ENCODE results near the gene PALLD.

The PALLD gene

DNA sequence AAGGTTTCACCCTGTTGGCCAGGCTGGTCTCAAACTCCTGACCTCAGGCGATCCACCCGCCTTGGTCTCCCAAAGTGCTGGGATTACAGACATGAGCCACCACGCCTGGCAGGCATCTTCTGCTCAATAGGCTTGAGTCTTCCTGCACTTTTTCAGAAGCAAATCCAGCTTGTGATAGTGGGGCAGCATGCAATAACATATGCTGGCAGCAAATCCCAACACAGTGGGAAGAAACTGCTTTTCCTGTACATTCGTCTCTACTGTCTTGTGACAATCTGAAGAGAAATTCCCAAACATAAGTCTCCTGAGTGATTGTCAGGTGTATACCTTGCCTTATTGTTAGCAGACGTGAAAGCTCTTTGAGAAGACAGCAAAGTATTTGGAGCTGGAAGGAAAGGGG, 145.7 kb downstream of the PALLD start:
- Mint-ChIP-seq H3K9me3 (no peaks in the 10 kb centered on the region), H3K4me1 (no peaks in the 10 kb centered on the region), H3K27me3 (peaks cover 16% of the 10 kb centered on the region), H3K4me3 (no peak overlapping the region), H3K27ac (no peak overlapping the region)
- no peak for DNase-seq
- ATAC-seq: no peak

DNA sequence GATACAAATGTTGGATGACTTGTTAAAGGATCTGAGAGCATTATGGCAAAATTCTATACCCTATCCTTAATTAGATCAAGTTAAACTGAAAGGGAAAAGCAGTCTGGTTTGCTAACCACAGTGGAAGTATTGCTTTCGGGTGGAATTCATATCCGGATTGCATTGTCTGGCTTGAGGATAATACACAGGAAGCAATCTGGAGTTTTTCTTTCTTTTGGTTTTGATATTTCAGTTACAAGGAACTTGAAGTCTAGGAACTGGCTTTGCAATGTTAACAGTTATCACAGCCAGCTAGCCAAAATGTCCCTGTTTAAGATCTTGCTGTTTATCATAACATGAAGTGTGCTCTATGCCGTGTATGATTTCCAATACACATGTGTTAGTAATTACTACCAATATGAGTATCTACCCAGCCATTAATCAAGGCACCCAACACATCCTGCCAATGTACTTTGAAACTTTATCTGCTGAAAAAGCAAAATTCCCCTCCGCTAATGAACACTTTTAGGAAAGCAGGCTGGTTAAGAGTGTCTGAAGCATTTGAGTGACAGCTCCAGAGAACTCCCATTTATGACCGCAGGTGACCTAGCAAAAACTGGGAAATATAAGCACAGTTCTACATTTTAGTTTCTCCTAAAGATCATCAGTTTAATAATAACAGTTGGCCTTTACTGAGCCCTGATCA, 146.4 kb downstream of the PALLD start:
- H3K4me3 Mint-ChIP-seq: no peak overlapping the region

DNA sequence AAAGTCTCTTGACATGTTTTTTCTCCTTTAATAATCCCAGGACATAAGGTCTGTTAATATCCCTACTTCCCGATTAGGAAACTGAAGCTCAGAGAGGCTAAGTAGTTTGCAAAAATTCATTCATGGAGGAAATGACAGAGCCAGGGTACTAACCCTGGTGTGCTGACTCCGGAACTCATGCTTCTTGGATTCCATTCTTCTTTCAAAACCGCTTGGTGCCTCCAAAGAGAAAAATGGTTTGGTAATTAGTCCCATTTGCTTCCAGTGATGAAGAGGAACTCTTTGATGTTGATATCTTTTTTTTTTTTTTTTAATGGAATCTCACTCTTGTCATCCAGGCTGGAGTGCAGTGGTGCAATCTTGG, 146.9 kb downstream of the PALLD start:
- Mint-ChIP-seq H3K4me3 (no peak overlapping the region), H3K27me3 (peaks cover 16% of the 10 kb centered on the region), H3K27ac (no peak overlapping the region), H3K9me3 (no peaks in the 10 kb centered on the region), H3K4me1 (no peaks in the 10 kb centered on the region)
- ATAC-seq: no peak
- no peak for DNase-seq

More for the DNA sequence above, 146.4 kb downstream of the PALLD start:
- H3K27me3 Mint-ChIP-seq: peaks cover 16% of the 10 kb centered on the region
- H3K4me1 Mint-ChIP-seq: no peaks in the 10 kb centered on the region
- H3K27ac Mint-ChIP-seq: no peak overlapping the region
- no peak for ATAC-seq
- no peaks in the 10 kb centered on the region for H3K9me3 Mint-ChIP-seq
- no peak for DNase-seq

DNA sequence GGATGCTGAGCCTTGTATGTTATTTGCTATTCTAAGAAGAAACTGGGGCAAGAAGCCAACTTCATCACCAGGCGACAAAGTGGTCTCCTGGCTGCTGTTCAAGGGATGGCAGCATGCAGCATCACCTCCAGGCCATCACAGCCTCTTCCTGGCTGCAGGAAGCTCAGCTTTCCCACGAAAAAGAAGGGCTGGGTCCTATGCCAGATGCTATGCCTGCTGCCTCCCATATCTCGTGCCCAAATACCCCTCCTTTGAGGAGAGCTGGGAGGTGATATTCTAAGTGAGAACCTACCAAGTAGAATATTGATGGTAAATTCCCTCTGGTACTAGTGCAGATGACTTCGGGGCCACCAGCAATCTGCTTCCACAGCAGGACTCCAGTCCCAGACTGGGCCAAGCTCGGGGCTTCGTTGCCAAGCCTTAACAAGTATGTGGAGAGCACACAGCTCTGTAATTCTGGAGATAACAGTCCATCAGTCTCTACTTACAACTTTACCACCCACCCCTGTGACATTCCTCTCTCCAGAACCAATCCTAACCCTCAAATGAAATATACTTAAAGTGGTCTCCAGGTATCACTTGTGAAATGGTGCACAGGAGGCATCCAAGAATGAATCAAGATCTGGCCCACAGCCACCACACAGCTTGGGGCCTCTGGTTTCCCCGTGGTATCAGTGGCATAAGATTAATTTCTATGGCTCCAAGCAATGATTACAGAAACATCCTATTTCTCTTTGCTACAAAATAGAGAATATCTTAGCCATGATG, 149.3 kb downstream of the PALLD start:
- Mint-ChIP-seq H3K4me3 (no peak overlapping the region), H3K27me3 (peaks cover 25% of the 10 kb centered on the region), H3K27ac (no peak overlapping the region), H3K4me1 (no peaks in the 10 kb centered on the region), H3K9me3 (no peaks in the 10 kb centered on the region)
- ATAC-seq (no peak), DNase-seq (no peak)

DNA sequence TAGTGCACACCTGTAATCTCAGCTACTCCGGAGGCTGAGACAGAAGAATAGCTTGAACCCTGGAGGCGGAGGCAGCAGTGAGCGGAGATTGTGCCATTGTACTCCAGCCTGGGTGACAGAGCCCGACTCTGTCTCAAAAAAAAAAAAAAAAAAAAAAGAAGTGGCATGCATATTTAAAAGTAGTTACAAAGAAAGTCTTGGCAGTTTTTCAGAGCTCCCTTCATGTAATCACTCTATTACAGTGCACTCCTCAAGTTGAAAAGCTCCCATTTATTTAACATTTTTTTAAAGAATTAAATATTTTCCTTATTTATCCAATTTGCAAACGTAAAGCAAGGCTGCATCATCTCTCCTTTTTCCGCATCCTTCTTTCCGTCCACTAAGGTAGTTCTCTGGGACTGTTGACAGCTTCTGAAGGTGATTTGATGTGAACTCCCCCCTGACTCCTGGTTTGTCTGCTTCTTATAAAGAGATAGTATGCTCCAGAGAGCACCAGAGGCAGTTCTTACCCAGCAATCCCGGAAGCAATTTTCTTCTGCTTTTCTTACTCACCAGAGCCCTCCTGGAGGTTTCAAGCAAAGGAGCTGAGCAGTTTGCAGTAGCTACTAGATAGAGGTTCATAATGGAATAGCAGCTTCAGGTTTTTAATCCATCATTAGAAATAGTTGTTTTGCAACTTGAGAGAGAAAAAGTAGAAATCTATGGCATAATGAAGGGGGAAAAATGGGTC, 151.0 kb downstream of the PALLD start:
- no peak overlapping the region for H3K4me3 Mint-ChIP-seq
- H3K4me1 Mint-ChIP-seq: no peaks in the 10 kb centered on the region
- no peak overlapping the region for H3K27ac Mint-ChIP-seq
- no peaks in the 10 kb centered on the region for H3K9me3 Mint-ChIP-seq
- DNase-seq: no peak
- peaks cover 35% of the 10 kb centered on the region for H3K27me3 Mint-ChIP-seq
- ATAC-seq: no peak

DNA sequence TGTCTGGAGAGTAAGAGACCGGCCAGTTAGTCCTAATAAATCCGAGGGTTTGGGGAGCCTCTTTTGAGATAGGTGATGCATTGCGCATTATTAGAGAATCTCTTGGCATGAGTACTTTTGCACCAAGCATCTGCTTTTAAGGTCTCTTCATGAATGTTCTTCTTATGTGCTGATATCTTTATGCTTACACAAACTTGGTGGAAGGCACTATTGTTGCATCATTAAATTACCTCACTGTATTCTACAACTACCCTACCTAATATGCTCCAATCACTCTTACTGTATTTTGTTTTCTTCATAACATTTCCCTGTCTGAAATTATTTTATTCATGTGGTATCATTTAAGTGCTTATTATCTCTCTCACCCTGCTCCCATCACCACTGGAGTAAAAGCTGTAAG, 151.6 kb downstream of the PALLD start:
- no peak overlapping the region for H3K27ac Mint-ChIP-seq
- H3K4me1 Mint-ChIP-seq: no peaks in the 10 kb centered on the region
- peaks cover 37% of the 10 kb centered on the region for H3K27me3 Mint-ChIP-seq
- DNase-seq (no peak), ATAC-seq (no peak)
- H3K9me3 Mint-ChIP-seq: no peaks in the 10 kb centered on the region
- H3K4me3 Mint-ChIP-seq: no peak overlapping the region

DNA sequence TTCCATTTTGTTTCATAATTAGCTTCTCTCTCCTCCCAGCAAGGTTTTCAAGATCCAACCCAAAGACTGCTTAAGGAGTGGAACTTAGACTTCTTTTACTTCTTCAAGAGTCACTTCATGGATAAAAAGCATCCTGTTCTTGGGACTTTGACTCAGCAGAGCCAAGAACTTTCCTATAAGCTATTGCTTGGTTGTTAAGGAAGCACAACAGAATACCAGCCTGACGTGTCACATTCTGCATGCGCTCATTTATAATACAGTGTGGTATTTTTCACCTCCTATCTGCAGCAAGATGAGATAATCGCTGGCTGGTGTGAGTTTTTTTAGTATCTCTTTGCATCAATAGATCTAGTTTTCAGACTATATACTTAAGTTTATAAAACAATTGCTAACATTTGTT, 152.1 kb downstream of the PALLD start:
- H3K4me1 Mint-ChIP-seq: no peaks in the 10 kb centered on the region
- H3K4me3 Mint-ChIP-seq: no peak overlapping the region
- no peak overlapping the region for H3K27ac Mint-ChIP-seq
- peaks cover 41% of the 10 kb centered on the region for H3K27me3 Mint-ChIP-seq
- DNase-seq: no peak
- H3K9me3 Mint-ChIP-seq: no peaks in the 10 kb centered on the region
- ATAC-seq: no peak

DNA sequence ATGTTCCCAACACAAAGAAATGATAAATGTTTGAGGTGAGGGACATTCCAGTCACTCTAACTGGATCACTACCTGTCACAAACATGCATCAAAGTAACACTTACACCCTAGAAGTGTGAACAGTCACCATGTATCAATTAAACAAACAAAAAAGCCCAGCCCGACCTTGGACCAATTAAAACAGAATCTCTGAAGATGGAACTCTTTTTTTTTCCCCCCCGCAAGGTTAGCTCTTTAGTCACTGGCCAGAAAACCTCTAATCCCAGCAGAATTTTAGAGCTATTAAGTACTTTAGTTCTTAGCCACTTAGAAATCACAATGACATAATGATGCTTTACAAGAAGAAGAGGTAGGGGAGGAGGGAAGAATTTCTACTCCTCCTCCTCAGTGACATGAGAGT, 154.5 kb downstream of the PALLD start:
- Mint-ChIP-seq H3K27me3 (peaks cover 30% of the 10 kb centered on the region), H3K4me3 (no peak overlapping the region), H3K4me1 (peaks cover 9% of the 10 kb centered on the region), H3K27ac (no peak overlapping the region), H3K9me3 (no peaks in the 10 kb centered on the region)
- ATAC-seq: no peak
- DNase-seq: no peak

DNA sequence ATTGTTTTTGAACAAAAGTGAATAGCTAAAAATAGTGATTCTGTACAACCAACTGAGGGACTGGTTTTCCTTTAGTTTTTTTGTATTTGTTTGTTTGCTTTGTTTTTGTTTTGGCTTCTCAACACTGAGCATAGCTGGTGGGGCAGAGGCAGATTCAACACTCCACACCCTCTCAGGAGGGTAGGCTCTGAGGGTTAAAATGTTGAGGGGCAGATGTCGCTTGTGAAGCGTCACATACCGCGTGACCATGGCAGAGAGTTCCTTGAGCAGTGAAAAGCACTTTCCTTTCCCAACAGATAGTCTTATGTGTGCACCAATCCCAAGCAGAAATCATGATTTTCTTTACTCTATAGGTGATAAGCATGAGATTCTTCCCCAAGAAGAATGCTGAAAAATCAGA, 155.0 kb downstream of the PALLD start:
- peaks cover 9% of the 10 kb centered on the region for H3K4me1 Mint-ChIP-seq
- no peak overlapping the region for H3K4me3 Mint-ChIP-seq
- H3K27me3 Mint-ChIP-seq: peaks cover 26% of the 10 kb centered on the region
- H3K9me3 Mint-ChIP-seq: no peaks in the 10 kb centered on the region
- ATAC-seq: no peak
- no peak for DNase-seq
- H3K27ac Mint-ChIP-seq: no peak overlapping the region

DNA sequence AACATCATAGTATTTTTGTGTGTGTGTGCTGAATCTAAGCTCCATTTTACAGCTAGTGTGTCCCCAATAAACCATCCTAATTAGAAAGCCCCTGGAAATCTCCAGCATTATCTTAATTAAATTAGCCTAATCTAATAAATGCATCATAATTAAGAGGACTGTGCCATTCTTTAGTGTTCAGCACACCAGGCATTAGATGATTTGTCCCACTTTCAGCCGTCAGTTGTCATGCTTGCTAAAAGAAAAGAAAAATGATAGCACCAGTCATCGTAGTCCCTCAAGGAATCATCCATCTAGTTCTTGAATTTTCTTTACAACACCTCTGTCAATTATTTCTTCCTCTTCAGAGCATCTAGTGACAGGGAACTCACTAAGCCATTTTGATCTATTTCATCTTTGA, 155.9 kb downstream of the PALLD start:
- Mint-ChIP-seq H3K9me3 (no peaks in the 10 kb centered on the region), H3K4me3 (no peak overlapping the region), H3K4me1 (peaks cover 9% of the 10 kb centered on the region), H3K27ac (no peak overlapping the region), H3K27me3 (peaks cover 26% of the 10 kb centered on the region)
- ATAC-seq (no peak), DNase-seq (no peak)

DNA sequence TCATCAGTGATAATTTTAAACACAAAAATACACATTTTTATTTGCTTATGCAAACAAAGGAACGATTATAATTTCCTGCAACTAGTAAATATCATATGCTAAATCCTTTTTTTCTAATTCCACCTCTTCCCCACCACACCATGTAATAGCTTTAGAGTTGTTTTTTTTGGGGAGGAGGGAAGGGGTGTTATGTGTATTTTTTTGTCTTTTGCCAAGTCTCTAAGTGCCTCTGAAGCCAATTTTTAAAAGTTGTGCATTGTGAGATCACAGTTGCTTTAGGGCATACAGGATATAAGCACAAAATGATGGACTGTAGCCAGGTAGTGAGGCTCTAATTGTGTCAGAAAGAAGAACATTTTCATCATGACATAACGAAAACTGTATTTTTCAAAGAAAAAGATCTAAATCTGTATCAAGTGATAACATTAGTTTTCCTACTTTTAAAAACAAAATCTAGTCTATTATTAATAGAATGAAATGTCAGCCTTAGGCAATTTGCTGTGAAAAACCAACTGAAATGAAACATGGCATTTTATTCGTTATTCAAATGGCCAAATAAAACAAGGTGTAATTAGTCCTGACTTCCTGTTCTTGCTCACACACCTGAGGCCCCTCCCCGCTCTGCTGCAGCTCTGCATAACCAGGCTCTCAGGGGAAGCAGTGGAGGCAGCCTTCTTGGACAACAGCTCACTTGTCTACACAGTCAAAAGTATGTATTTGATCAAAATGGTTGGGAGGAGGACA, 157.4 kb downstream of the PALLD start:
- no peak overlapping the region for H3K27ac Mint-ChIP-seq
- H3K4me3 Mint-ChIP-seq: no peak overlapping the region
- peaks cover 26% of the 10 kb centered on the region for H3K27me3 Mint-ChIP-seq
- H3K4me1 Mint-ChIP-seq: peaks cover 9% of the 10 kb centered on the region
- no peak for DNase-seq
- H3K9me3 Mint-ChIP-seq: no peaks in the 10 kb centered on the region
- no peak for ATAC-seq

DNA sequence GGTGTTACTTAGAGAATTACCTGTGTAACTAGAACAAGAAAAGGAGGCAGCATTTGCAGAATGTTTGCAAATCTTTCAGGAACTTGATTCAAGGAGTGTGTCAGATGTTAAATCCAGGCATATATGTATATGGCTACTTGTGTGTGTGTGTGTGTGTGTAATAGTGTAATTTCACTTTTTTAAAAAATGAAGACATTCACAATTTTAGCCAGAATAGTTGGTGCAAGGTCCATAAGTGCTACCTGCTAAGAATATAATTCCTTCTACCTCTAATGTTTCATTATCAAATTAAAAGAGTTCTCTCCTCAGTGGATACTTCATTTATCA, 158.0 kb downstream of the PALLD start:
- Mint-ChIP-seq H3K4me1 (peaks cover 9% of the 10 kb centered on the region), H3K27ac (no peak overlapping the region), H3K27me3 (peaks cover 26% of the 10 kb centered on the region), H3K4me3 (no peak overlapping the region), H3K9me3 (no peaks in the 10 kb centered on the region)
- ATAC-seq: no peak
- DNase-seq: no peak

DNA sequence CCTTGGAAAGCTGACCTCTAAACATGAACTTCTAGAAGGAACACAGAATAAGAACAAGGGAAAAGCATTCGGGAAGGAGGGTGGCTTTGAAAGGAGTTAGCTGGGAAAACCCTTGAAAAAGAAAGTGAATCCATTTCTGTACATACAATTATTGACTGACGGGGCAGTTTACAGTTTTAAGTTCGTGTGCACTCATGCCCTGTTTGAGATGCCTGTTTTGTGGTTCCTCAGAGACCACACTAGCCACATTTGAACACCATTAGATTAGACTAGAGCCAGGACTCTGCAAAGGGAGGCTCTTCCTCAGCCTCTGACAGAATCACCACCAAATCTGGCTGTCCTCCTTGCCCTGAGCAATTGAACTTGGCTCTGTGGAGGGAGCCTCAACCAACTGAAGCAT, 158.3 kb downstream of the PALLD start:
- no peak overlapping the region for H3K4me3 Mint-ChIP-seq
- peak overlapping the region in 1 of 2 donors; percentile 22 for H3K27ac Mint-ChIP-seq
- DNase-seq (no peak), ATAC-seq (no peak)
- peaks cover 26% of the 10 kb centered on the region for H3K27me3 Mint-ChIP-seq
- peaks cover 9% of the 10 kb centered on the region for H3K4me1 Mint-ChIP-seq
- no peaks in the 10 kb centered on the region for H3K9me3 Mint-ChIP-seq

DNA sequence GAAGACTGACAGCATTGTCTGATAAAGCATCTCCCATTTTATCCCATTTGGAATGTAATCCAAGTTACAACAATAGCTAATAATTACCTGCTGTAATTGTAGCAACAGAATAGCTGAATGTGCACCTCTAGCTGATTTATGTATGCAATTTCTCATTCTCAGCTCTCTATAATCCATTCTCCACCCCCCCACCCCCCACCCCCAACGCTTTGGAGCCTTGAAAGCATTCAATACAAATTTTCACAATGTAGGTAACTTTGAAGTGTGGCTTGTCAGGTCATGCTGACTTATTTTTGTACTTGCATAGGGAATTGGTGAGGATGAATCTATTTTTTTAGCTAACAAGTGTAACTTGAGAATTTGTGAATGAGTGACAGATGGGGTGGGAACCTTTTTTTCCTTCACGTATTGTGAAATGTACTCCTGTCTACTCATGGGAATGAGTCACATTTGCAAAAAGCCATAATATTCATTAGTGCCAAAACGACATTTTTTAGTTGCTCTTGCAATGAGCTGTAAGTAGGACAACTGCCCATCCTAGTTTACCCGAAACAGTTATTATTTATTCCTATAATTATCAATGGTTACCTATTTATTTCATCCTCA, 159.3 kb downstream of the PALLD start:
- H3K4me3 Mint-ChIP-seq: no peak overlapping the region
- no peak overlapping the region for H3K27ac Mint-ChIP-seq
- no peak for DNase-seq
- no peak for ATAC-seq
- peaks cover 9% of the 10 kb centered on the region for H3K4me1 Mint-ChIP-seq
- H3K9me3 Mint-ChIP-seq: no peaks in the 10 kb centered on the region
- peaks cover 17% of the 10 kb centered on the region for H3K27me3 Mint-ChIP-seq

DNA sequence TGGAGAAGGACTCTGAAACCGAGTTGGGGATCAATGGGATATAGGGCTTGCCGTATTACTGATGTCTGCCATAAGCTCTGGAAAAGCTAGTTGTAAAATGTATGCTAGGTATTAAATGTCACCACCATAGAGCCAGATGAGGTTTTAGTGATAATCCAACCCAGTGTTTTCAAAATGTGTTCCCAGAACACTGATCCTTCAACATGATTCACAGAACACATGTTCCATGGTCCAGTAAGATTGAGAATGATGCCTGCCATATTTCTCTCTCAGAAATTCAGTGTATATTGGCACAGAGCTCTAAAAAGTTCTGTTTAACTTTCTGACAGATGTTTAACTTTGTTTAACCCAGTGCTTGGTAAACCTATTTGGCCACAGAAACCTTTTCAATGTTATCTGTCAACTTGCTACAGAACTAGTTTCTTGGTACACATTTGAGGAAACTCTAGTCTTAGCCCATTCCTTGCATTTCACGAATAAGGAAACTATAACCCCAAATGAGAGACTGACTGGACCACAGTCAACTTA, 160.2 kb downstream of the PALLD start:
- Mint-ChIP-seq H3K9me3 (no peaks in the 10 kb centered on the region), H3K4me1 (peaks cover 9% of the 10 kb centered on the region), H3K27me3 (peaks cover 9% of the 10 kb centered on the region), H3K4me3 (no peak overlapping the region), H3K27ac (no peak overlapping the region)
- no peak for ATAC-seq
- no peak for DNase-seq
